HG03064 (cell line): ENCODE data around the gene MDP1.

Experiments
- ATAC-seq: cut with Tn5 transposase; IDR thresholded peaks from one replicate; pipeline ENCODE4 v1.9.1; 2021; ENCODE audit warnings: low read depth; ENCODE audit not compliant: unreplicated experiment

MDP1 gene

GRCh38 chr14:24164518-24164991, 51.3 kb downstream of the MDP1 start:
- no peak for ATAC-seq
